Caki2 (cell line): ENCODE results near the gene KRT26. TPM values are rescaled to one million over a fixed set of nuclear protein-coding genes. Genes with fewer than 3 reads are reported as not detected.
A peak's percentile ranks its signal among the peaks of the same experiment; 100 is the strongest.
"Not testable (repeated sequence)": the region's sequence is repeated elsewhere in the genome, so short reads cannot be mapped to it uniquely, and the experiment has no call there.

Experiments
- DNase-seq: peaks from one replicate; pipeline ENCODE4 v3.0.0-alpha.2; 2015; ENCODE audit warnings: low read depth
- in situ Hi-C: cut with HindIII; loops from 2 replicates; pipeline ENCODE4 v1.10.0; 2016; ENCODE audit warnings: low sequenced_read_pairs, low pct_unique_long_range_greater_than_20kb, mixed read lengths
- total RNA-seq: library from RNA; depleted of rRNA; stranded (reverse); fragments of >200 nt; shearing (Covaris generic); gene quantifications from 2 replicates; pipeline ENCODE4 v1.2.3, GENCODE V29; 2014; ENCODE audit warnings: low replicate concordance; rRNA removed

Gene KRT26
- total RNA-seq: not detected in 2 replicates

DNA sequence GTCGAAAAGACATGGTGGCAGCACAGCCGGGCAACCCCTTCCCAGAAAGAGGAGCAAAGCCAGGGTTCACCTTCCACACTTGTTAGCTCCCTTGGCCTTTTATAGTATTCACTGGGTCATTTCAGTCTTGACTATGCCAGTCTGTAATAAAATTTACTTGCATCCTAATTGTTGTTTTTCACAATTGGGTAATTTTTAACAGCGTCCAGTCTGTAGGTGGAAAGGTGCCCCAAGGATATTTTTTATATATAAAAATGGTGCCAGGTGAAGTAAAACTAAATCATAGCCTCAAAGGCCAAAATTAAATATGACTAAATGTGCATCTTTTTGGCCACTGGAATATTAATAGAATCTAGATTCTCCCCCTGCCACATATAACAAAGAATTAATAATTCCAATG, at the start of gene KRT26:
Gene KRT26 (minus strand): TSS at position 101 of the 400 bp plus-strand sequence. CDS start 88 bp downstream, at position 13.
- DNase-seq: no peak
- in situ Hi-C loops: no loop called here

DNA sequence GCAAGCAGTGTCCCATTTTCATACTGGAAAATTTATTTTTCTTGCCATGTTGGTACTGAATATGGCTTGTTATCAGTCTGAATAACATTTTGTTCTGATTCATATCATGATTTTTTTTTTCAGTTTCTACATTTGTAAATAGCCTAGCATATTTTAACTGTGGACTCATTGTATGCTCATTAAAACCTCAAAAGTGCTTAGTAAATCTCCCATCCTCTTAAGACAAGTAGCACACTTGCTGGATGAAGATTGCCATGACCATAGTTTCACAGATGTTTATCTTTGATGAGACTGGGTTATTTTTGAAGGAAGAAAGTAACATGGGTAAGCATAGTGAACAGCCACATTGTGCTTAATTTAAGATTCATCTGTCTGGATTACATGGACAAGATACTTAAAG, 49.5 kb upstream of the KRT26 start:
- DNase-seq: no peak
- in situ Hi-C loops: no loop called here

DNA sequence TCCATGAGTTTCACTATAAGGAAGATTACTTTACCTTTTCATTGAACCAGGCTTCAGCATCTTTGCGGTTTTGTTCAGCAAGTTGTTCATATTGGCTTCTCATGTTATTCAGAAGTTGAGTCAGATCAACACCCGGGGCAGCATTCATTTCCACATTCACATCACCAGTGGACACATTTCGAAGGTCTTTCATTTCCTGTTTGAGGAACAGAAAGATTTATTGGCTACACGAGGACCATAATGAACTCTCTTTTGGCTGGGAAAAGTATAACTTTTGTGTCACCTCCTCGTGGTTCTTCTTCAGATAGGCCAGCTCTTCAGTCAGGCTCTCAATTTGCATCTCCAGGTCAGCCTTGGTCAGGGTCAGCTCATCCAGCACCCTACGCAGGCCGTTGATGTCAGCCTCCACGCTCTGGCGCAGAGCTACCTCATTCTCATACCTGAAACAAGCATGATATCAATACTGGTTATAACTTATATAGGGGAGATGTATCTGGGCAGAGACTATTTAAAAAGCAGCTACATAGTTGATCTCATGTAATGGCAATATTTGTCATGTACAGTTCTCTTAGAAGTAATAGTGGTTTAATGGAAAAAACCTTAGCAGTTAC, 48.3 kb upstream of the KRT26 start:
- in situ Hi-C loops: no loop called here
- DNase-seq: no peak

DNA sequence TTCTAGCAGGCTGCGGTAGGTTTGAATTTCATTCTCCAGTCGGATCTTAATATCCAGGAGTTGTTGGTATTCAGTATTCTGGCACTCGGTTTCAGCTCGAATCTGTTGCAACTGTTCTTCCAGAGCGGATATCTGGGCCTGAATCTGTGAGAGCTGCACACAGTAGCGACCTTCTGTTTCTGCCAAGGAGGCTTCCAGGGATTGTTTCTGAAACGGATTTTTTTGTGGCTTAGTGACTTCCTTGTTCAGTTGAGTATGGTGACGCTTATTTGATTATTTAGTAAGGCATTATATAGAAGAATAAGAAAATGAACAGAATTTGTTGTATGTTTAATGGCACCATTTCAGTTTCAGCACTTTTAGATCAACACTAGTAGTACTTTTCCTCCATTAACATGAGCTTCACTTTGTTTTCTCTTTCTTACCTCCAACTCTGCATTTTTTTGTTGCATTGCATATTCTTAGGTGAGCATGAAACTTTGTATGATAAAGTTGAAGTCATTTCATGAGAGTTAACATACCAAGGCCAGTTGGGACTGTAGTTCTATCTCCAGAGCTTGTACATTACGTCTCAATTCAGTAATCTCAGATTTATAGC, 47.6 kb upstream of the KRT26 start:
- in situ Hi-C loops: no loop called here
- DNase-seq: peak; percentile 12

DNA sequence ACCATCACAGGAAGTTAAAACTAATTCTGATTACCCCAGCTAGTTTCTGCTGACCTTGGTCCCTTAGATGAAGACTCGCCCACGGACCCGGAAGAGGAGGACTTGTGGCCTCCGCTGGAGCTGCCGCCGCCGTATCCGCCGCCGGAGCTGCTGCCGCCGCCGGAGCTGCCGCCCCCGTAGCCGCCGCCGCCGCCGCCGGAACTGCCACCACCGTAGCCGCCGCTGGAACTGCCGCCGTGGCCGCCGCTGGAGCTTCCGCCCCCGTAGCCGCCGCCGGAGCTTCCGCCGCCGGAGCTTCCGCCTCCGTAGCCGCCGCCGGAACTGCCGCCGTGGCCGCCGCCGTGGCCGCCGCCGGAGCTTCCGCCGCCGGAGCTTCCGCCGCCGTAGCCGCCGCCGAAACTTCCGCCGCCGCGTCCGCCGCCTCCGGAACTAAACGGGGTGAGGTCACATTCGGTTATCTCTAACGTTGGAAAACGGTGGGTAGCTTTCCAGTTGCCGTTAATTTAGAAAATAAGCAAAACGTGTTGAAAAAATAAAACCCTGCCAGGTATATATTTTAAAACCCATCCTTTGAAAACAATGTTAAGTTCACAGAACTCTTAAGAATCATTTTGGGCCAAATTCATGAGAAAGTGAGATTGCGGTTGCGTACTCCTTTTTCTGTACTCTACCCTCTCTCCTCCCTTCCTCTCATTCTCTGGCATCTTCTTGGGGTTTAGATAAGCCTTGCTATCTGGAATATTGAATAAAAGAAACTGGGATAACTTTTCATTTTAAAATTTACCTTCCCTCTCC, 46.9 kb upstream of the KRT26 start:
- DNase-seq: peak; percentile 85
- in situ Hi-C loops: no loop called here

GRCh38 chr17:40818343-40818732, 46.3 kb upstream of the KRT26 start:
- in situ Hi-C loops: no loop called here
- DNase-seq: no peak

- DNase-seq: no peak
- in situ Hi-C loops: no loop called here
Observed at GRCh38 chr17:40817103-40817682, 45.2 kb upstream of the KRT26 start.

GRCh38 chr17:40816569-40816968, 44.6 kb upstream of the KRT26 start:
- in situ Hi-C loops: no loop called here
- DNase-seq: no peak

DNA sequence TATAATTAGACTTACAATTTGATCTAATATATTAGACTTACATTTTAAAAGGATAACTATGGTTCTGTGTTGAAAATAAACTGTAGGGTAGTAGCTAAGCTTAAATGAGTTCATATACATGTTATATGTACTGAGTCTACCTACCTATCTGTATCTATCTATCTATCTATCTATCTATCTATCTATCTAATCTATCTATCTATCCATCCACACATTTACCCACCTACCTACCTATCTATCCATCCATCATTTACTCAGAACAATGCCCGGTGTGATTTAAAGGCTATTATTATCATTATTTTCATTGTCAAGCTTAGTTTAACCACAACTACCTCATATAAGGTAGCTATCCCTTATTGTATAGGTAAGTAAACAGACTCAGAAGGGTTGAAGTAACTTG, 43.4 kb upstream of the KRT26 start:
- no peak for DNase-seq

GRCh38 chr17:40814657-40815056, 42.7 kb upstream of the KRT26 start:
- in situ Hi-C loops, DNase-seq: not testable (repeated sequence)

More for the DNA sequence above, 43.4 kb upstream of the KRT26 start:
- in situ Hi-C loops: no loop called here

DNA sequence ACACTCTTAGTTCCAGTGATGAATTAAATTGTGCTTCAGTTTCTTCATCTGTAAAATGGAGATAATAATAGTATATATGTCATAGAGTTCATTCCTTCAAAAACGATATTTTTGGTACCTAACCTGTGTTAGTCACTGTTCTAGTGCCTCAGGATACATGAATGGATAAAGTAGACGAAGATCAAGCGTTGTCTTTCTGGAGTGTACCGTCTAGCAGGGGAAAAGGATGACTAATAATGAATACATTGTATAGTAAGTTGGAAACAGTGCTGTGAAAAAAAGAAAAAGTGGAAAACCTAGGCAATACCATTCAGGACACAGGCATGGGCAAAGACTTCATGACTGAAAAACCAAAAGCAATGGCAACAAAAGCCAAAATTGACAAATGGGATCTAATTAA, 41.8 kb upstream of the KRT26 start:
- in situ Hi-C loops: no loop called here
- no peak for DNase-seq

DNA sequence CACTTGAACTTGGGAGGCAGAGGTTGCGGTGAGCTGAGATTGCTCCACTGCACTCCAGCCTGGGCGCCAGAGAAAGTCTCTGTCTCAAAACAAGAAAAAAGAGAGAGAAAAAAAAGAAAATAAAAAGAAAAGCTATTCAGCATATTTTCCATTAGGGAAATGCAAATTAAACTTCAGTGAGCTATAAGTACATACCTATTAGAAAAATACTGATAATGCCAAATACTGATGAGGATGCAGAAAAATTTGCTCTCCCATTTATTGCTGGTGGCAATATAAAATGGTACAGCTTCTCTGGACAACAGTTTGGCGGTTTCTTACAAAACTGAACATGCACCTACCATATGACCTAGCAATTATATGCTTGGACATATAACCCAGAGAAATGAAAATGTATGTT, 40.6 kb upstream of the KRT26 start:
- no peak for DNase-seq
- in situ Hi-C loops: no loop called here

- in situ Hi-C loops: no loop called here
- DNase-seq: peak; percentile 88
Observed at GRCh38 chr17:40810494-40810893, 38.5 kb upstream of the KRT26 start.

DNA sequence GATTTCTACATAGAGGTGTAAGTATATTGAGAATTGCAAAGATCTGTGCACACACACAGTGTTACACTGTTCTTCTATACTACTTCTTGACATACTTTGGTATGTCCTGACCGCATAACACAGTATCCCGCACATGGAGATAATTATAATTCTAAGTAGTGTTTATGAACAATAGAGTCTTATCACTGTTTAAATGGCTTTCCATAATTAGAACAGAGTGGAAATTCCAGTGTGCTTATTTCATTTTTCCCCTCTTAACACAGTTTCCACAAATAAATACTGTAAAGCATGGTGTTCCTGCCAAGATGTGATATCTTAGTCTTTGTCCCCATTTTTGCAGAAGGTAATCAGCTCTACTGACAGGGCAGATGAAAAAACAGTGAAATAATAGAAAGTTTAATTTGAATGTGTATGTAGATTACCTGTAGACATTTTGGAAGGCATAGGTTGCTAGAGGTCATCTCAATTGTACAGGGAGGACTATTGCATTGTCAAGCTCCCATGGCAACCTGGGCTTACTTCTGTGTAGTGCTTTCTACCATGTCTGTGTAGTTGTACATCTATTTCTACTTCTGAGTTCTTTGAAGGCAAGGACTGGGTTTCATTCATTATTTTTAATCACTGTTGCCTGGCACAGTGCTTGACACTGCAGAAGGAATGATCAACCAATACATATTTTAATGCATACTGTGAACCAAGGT, 37.9 kb upstream of the KRT26 start:
- in situ Hi-C loops: no loop called here
- no peak for DNase-seq

GRCh38 chr17:40806131-40806530, 34.1 kb upstream of the KRT26 start:
- in situ Hi-C loops: no loop called here
- no peak for DNase-seq

DNA sequence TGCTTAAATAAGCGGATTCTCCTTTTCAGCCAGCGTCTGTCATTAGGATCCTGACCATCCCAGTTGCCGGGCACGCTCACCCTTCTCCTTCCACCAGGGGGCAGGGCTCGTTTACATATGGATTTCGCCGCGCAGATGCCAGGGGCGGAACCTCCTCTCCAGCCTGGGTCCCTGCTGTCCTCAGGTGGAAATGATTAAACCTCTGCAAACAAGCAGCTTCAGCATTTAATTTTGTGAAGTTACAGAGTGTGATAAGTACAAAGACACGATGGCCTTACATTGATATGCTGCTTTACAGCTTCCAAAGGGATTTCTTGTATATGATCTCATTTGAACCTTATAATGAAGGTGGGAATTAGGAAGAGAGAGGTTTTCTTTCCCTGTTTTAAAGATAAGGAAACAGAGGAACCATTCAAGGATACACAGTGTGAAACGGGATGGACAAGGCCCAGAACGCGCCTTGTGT, 31.6 kb upstream of the KRT26 start:
- DNase-seq: peak; percentile 76
- in situ Hi-C loops: no loop called here

GRCh38 chr17:40801157-40801556, 29.2 kb upstream of the KRT26 start:
- in situ Hi-C loops: no loop called here
- DNase-seq: no peak

GRCh38 chr17:40800381-40800780, 28.4 kb upstream of the KRT26 start:
- no peak for DNase-seq
- in situ Hi-C loops: no loop called here
